OCI-LY3 (cell line): ENCODE measurements around the gene BCL2L15.
A peak's percentile ranks its signal among the peaks of the same experiment; 100 is the strongest.

ENCODE experiments used
- H2AFZ ChIP-seq: fragments of 200-600, 300-600 bp; shearing (Covaris generic); 2 replicates; pipeline ENCODE4 v1.6.0; 2014; ENCODE audit warnings: antibody characterized with exemption, low read depth, low read length
- H3K27ac ChIP-seq: fragments of 200-600, 300-600 bp; sonication (generic); 2 replicates; pipeline ENCODE4 v1.5.1; 2014; ENCODE audit warnings: mild to moderate bottlenecking, low read length, moderate library complexity, mixed read lengths
- H3K27me3 ChIP-seq: fragments of 200-600, 300-600 bp; sonication (generic); 2 replicates; pipeline ENCODE4 v1.6.1; 2014; ENCODE audit warnings: low read depth, low read length, mixed read lengths
- H3K36me3 ChIP-seq: fragments of 200-600, 300-600 bp; sonication (generic); replicated peaks from 2 replicates; pipeline ENCODE3; 2014; ENCODE audit warnings: low read depth, low read length, mixed read lengths
- H3K4me1 ChIP-seq: fragments of 300-600, 200-600 bp; sonication (generic); 2 replicates; pipeline ENCODE4 v1.6.1; 2014; ENCODE audit warnings: low read length, mixed read lengths
- H3K4me2 ChIP-seq: fragments of 200-600, 300-600 bp; sonication (generic); 2 replicates; pipeline ENCODE4 v1.6.1; 2014; ENCODE audit warnings: low read length, mixed read lengths
- H3K4me3 ChIP-seq: fragments of 300-600, 200-600 bp; sonication (generic); 2 replicates; pipeline ENCODE4 v1.5.1; 2014; ENCODE audit warnings: antibody characterized with exemption, mild to moderate bottlenecking, low read length, moderate library complexity
- H3K79me2 ChIP-seq: fragments of 300-600, 200-600 bp; shearing (Covaris generic); 2 replicates; pipeline ENCODE4 v1.6.1; 2014; ENCODE audit warnings: mild to moderate bottlenecking, low read length, mixed read lengths
- H3K9ac ChIP-seq: fragments of 300-600, 200-600 bp; shearing (Covaris generic); 2 replicates; pipeline ENCODE4 v1.6.0; 2014; ENCODE audit warnings: mild to moderate bottlenecking, low read length, moderate library complexity
- H3K9me3 ChIP-seq: fragments of 200-600, 300-600 bp; shearing (Covaris generic); 2 replicates; pipeline ENCODE4 v1.6.1; 2014; ENCODE audit warnings: low read length, mixed read lengths; ENCODE audit not compliant: insufficient read depth
- H4K20me1 ChIP-seq: fragments of 200-600, 300-600 bp; sonication (generic); 2 replicates; pipeline ENCODE4 v1.6.1; 2016; ENCODE audit warnings: low read length, mixed read lengths; ENCODE audit not compliant: insufficient read depth
- EZH2phosphoT487 ChIP-seq: fragments of 200-600 bp; shearing (Covaris generic); IDR thresholded peaks from 2 replicates; pipeline ENCODE4 v1.6.1; 2018; ENCODE audit warnings: antibody characterized with exemption, mixed run types, low read depth
- TF ChIP-seq, protein P1 (sequence below): fragments of 200-600, 300-600 bp; sonication (generic); IDR thresholded peaks from 2 replicates; pipeline ENCODE4 v1.5.1; 2014; ENCODE audit warnings: antibody characterized with exemption, low read length, low read depth

Gene BCL2L15

DNA sequence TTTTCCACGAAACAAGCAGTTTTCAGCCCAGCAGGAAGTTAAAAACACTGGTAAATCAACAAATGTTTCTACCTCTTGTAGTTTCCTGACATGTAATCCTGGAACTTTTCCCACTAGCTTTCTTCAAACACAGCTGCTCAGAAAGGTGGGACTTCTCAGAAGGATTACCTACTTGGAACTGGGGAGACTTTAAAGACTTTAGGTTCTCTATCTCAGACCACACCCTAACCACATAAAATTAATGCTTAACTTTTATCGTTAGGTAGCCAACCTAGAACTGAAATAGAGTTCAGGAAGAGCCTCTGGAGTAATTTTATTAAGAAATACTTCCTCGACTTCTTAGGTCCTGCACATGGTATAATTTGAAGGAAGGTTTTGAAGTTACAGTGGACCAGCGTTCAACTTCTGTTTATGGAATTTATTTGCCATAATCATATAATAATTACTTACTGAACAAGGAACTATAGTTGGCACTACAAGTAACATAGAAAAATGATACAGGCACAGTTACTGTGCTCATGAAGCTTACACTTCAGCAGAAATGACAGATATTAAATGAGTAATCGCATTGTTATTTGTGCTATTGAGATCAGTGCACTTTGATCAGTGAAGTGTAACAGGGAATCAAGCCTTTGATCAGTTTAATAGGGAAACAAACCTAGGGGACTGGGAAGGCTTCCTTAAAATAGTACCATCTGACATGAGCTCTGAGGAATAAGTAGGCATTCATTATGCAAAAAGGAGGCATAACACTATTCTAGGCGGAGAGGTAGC, at the start of gene BCL2L15:
Gene BCL2L15 (minus strand): TSS at position 180 of the 774 bp plus-strand sequence. CDS start 206 bp downstream, outside the sequence.
- H3K9me3 ChIP-seq: no peaks in the 10 kb centered on the region
- no peaks in the 10 kb centered on the region for H4K20me1 ChIP-seq
- no peaks in the 10 kb centered on the region for H3K79me2 ChIP-seq
- H3K36me3 ChIP-seq: no peaks in the 10 kb centered on the region
- H3K4me2 ChIP-seq: peak within 1 kb of the TSS; percentile 36
- H3K27ac ChIP-seq: no peak within 1 kb of the TSS
- H3K4me1 ChIP-seq: peaks cover 8% of the 10 kb centered on the region
- TF ChIP-seq, protein P1, sequence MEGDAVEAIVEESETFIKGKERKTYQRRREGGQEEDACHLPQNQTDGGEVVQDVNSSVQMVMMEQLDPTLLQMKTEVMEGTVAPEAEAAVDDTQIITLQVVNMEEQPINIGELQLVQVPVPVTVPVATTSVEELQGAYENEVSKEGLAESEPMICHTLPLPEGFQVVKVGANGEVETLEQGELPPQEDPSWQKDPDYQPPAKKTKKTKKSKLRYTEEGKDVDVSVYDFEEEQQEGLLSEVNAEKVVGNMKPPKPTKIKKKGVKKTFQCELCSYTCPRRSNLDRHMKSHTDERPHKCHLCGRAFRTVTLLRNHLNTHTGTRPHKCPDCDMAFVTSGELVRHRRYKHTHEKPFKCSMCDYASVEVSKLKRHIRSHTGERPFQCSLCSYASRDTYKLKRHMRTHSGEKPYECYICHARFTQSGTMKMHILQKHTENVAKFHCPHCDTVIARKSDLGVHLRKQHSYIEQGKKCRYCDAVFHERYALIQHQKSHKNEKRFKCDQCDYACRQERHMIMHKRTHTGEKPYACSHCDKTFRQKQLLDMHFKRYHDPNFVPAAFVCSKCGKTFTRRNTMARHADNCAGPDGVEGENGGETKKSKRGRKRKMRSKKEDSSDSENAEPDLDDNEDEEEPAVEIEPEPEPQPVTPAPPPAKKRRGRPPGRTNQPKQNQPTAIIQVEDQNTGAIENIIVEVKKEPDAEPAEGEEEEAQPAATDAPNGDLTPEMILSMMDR: no peak
- no peak for TF ChIP-seq EZH2phosphoT487
- no peaks in the 10 kb centered on the region for H3K27me3 ChIP-seq
- H2AFZ ChIP-seq: peak within 1 kb of the TSS; percentile 66; the same call in 1 of the 2 replicates
- H3K9ac ChIP-seq: no peak within 1 kb of the TSS
- no peak within 1 kb of the TSS for H3K4me3 ChIP-seq

DNA sequence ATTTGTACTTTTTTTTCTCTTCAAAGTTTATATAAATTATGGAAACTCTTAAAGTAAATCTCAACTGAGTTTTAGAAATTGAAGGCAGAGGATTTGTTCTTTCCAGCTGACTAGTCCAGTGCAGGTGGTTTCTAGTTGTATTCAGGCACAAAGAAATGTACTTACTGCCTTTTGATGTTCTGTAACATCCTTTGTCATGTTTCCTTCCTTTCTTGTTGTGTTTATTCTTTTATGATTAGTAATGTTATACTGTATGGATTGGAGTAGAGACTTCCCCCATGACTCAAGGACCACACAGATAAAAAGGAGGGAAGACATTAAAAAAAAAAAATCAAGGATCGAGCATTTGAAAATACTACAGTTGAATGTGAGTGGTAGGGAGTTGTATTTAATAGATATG, 49.8 kb upstream of the BCL2L15 start:
- TF ChIP-seq, protein P1: no peak
- no peak for TF ChIP-seq EZH2phosphoT487
- H4K20me1 ChIP-seq: peaks cover 17% of the 10 kb centered on the region
- H3K36me3 ChIP-seq: peaks cover 7% of the 10 kb centered on the region
- no peaks in the 10 kb centered on the region for H3K27me3 ChIP-seq
- no peak overlapping the region for H2AFZ ChIP-seq
- H3K4me2 ChIP-seq: no peak overlapping the region
- no peak overlapping the region for H3K9ac ChIP-seq
- no peaks in the 10 kb centered on the region for H3K9me3 ChIP-seq
- H3K4me1 ChIP-seq: no peaks in the 10 kb centered on the region
- H3K4me3 ChIP-seq: no peak overlapping the region
- peaks cover 74% of the 10 kb centered on the region for H3K79me2 ChIP-seq
- H3K27ac ChIP-seq: no peak overlapping the region

DNA sequence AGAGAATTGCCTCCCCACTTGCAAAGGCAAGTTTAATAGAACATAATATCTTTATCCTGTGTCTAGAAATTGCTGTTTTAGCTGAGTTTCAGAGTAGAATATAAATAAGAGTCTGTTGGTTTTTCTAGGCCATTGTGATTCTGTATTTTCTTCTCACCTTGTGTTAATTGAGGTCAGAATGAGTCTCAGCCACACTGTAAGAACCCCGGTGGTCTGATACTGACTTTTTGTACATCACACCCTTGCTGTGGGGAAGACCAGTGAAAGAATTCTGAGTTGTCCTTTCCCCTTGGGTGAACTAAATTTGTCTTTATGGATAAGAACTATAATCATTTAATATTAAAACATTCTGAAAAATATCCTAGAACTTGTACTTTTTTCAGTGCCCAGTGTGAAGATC, 48.6 kb upstream of the BCL2L15 start:
- peaks cover 9% of the 10 kb centered on the region for H3K4me1 ChIP-seq
- peaks cover 23% of the 10 kb centered on the region for H4K20me1 ChIP-seq

DNA sequence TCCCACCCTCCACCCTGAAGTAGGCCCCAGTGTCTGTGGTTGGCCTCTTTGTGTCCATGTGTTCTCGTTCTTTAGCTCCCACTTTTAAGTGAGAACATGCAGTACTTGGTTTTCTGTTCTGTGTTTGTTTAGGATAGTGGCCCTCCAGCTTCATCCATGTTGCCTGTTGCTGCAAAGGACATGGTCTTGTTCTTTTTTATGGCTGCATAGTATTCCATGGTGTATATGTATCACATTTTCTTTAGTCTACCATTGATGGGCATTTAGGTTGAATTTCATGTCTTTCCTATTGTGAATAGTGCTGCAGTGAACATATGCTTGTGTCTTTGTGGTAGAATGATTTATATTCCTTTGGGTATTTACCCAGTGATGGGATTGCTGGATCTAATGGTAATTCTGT, 47.8 kb upstream of the BCL2L15 start:
- no peak overlapping the region for H2AFZ ChIP-seq
- peaks cover 13% of the 10 kb centered on the region for H3K4me1 ChIP-seq
- no peak overlapping the region for H3K9ac ChIP-seq
- no peaks in the 10 kb centered on the region for H3K9me3 ChIP-seq
- no peaks in the 10 kb centered on the region for H3K27me3 ChIP-seq
- no peak overlapping the region for H3K27ac ChIP-seq
- TF ChIP-seq EZH2phosphoT487: no peak
- TF ChIP-seq, protein P1: no peak
- H3K4me3 ChIP-seq: no peak overlapping the region
- H3K36me3 ChIP-seq: no peaks in the 10 kb centered on the region
- no peak overlapping the region for H3K4me2 ChIP-seq
- H3K79me2 ChIP-seq: peaks cover 94% of the 10 kb centered on the region
- peaks cover 31% of the 10 kb centered on the region for H4K20me1 ChIP-seq

More for the DNA sequence above, 48.6 kb upstream of the BCL2L15 start:
- Histone ChIP-seq H3K4me2 (no peak overlapping the region), H3K36me3 (peaks cover 2% of the 10 kb centered on the region), H3K27me3 (no peaks in the 10 kb centered on the region), H3K4me3 (no peak overlapping the region), H3K9ac (no peak overlapping the region), H3K79me2 (peaks cover 86% of the 10 kb centered on the region), H3K27ac (no peak overlapping the region), H2AFZ (no peak overlapping the region), H3K9me3 (no peaks in the 10 kb centered on the region)
- TF ChIP-seq EZH2phosphoT487: no peak
- TF ChIP-seq, protein P1: no peak
